Endothelial cell of umbilical vein (primary cell): ENCODE data around the gene CHID1. TPM values are rescaled to one million over a fixed set of nuclear protein-coding genes. Genes with fewer than 3 reads are reported as not detected.

ENCODE experiments used
- BruUV-seq: library from RNA; stranded (reverse); fragments of 400-500 nt; replicated peaks from 2 replicates; lab custom pipeline; 2021; lab: Mats Ljungman, UMichigan
- CTCF ChIA-PET: fragments of 300-600, 350-600 bp; sonication (Branson Sonifier 250); formaldehyde crosslinking; loops from one replicate; lab custom pipeline; 2021; ENCODE audit warnings: antibody characterized with exemption, inconsistent platforms; lab: Charles Lee
- POLR2A ChIA-PET: fragments of 300-600, 350-600 bp; sonication (Branson Sonifier 250); formaldehyde crosslinking; loops from one replicate; lab custom pipeline; 2021; ENCODE audit warnings: antibody characterized with exemption, inconsistent platforms; lab: Charles Lee
- DNase-seq: peaks from one replicate; pipeline ENCODE4 v3.0.0-alpha.2; 2011; ENCODE audit warnings: low read depth, low spot score
- FAIRE-seq: peaks from 2 replicates; lab custom pipeline; 2011; peaks lifted over from hg19 to GRCh38; lab: Jason Lieb, UNC
- H2AFZ ChIP-seq: 2 replicates; pipeline ENCODE4 v1.6.0; 2012; ENCODE audit warnings: low read depth, low read length, control low read depth, inconsistent platforms
- H3K27ac ChIP-seq: 2 replicates; pipeline ENCODE4 v1.5.1; 2011; ENCODE audit warnings: low read depth, mild to moderate bottlenecking, control low read depth, low read length, moderate library complexity; ENCODE audit not compliant: insufficient read depth
- H3K27me3 ChIP-seq, 2 experiments: 2 replicates each; pipeline versions ENCODE4 v1.6.0 to v1.6.1; 2011; ENCODE audit warnings: low read length in 2 of 2, mixed read lengths in 1 of 2; ENCODE audit not compliant: control insufficient read depth in 2 of 2, insufficient read depth in 2 of 2
- H3K36me3 ChIP-seq, 2 experiments: 2 replicates in 1 of 2; 3 replicates in 1 of 2; pipeline ENCODE4 v1.5.1; 2011; ENCODE audit warnings: low read length in 2 of 2, mild to moderate bottlenecking in 1 of 2, moderate library complexity in 1 of 2; ENCODE audit not compliant: control insufficient read depth in 2 of 2, insufficient read depth in 2 of 2; ENCODE audit errors: extremely low read depth in 1 of 2
- H3K4me1 ChIP-seq: 3 replicates; pipeline ENCODE4 v1.5.1; 2011; ENCODE audit warnings: mild to moderate bottlenecking, low read length; ENCODE audit not compliant: control insufficient read depth, insufficient read depth; ENCODE audit errors: extremely low read depth
- H3K4me2 ChIP-seq: 2 replicates; pipeline ENCODE4 v1.6.1; 2011; ENCODE audit warnings: low read length, control low read depth, mixed read lengths; ENCODE audit not compliant: insufficient read depth
- H3K4me3 ChIP-seq, 3 experiments: fragments of 200-600 bp in 1 of 3; sonication (generic), shearing (Covaris generic) in 1 of 3; replicated peaks in 1 of 3; 2 replicates each; pipeline ENCODE4 v1.5.1; 2011 to 2016; ENCODE audit warnings: control low read depth in 3 of 3, low read length in 3 of 3, mild to moderate bottlenecking in 2 of 3, inconsistent platforms in 1 of 3, low read depth in 1 of 3, moderate library complexity in 1 of 3; ENCODE audit not compliant: insufficient read depth in 1 of 3
- H3K79me2 ChIP-seq: 2 replicates; pipeline ENCODE4 v1.6.0; 2012; ENCODE audit warnings: low read length, inconsistent platforms; ENCODE audit not compliant: control insufficient read depth, insufficient read depth
- H3K9ac ChIP-seq: replicated peaks from 2 replicates; pipeline ENCODE3; 2011; ENCODE audit warnings: low read length, control low read depth; ENCODE audit not compliant: insufficient read depth; ENCODE audit errors: extremely low read depth
- H3K9me1 ChIP-seq: replicated peaks from 3 replicates; pipeline ENCODE4 v1.6.0; 2011; ENCODE audit warnings: mild to moderate bottlenecking, low read length; ENCODE audit not compliant: control insufficient read depth, insufficient read depth; ENCODE audit errors: extremely low read depth
- H3K9me3 ChIP-seq: replicated peaks from 2 replicates; pipeline ENCODE4 v1.5.1; 2012; ENCODE audit warnings: low read length, inconsistent platforms; ENCODE audit not compliant: control insufficient read depth, insufficient read depth
- H4K20me1 ChIP-seq: replicated peaks from 2 replicates; pipeline ENCODE3; 2011; ENCODE audit warnings: mild to moderate bottlenecking, low read length; ENCODE audit not compliant: control insufficient read depth, insufficient read depth; ENCODE audit errors: extremely low read depth
- EZH2 ChIP-seq: IDR thresholded peaks from 2 replicates; pipeline ENCODE4 v1.6.1; 2012; ENCODE audit warnings: borderline replicate concordance, low read depth, mild to moderate bottlenecking, moderate library complexity, low read length, inconsistent platforms; ENCODE audit not compliant: severe bottlenecking
- FOS ChIP-seq: IDR thresholded peaks from 2 replicates; pipeline ENCODE4 v1.6.1; 2011; ENCODE audit warnings: mild to moderate bottlenecking, low read length, moderate library complexity, borderline replicate concordance; ENCODE audit not compliant: insufficient read depth
- GATA2 ChIP-seq: IDR thresholded peaks from 2 replicates; pipeline ENCODE4 v1.7.0; 2011; ENCODE audit warnings: low read depth, mild to moderate bottlenecking, moderate library complexity, mixed read lengths, low read length; ENCODE audit not compliant: insufficient read length, insufficient read depth
- JUN ChIP-seq: IDR thresholded peaks from 2 replicates; pipeline ENCODE4 v1.6.1; 2011; ENCODE audit warnings: borderline replicate concordance, low read depth; ENCODE audit not compliant: insufficient read length, insufficient read depth
- MYC ChIP-seq: IDR thresholded peaks from one replicate; pipeline ENCODE4 v1.6.1; 2011; ENCODE audit warnings: mild to moderate bottlenecking, low read depth, low read length
- POLR2A ChIP-seq: IDR thresholded peaks from 2 replicates; pipeline ENCODE4 v1.6.1; 2012; ENCODE audit warnings: low read depth, mild to moderate bottlenecking, control low read depth, low read length
- POLR2AphosphoS5 ChIP-seq: IDR thresholded peaks from 2 replicates; pipeline ENCODE4 v1.6.1; 2012; ENCODE audit warnings: low read depth, mild to moderate bottlenecking, control low read depth, low read length, moderate library complexity; ENCODE audit not compliant: insufficient read depth
- dilution Hi-C: fragments of 300-500 bp; cut with MboI; formaldehyde crosslinking; loops from one replicate; pipeline ENCODE4 v1.15.0; 2019; ENCODE audit warnings: low sequenced_read_pairs; ENCODE audit not compliant: extremely low pct_ligation_motif_present
- intact Hi-C: fragments of 100-400 bp; cut with micrococcal nuclease; formaldehyde crosslinking; loops from one replicate; pipeline ENCODE4 v1.10.0; 2022
- polyA plus RNA-seq, 4 experiments: library from polyadenylated mRNA; depleted of rRNA in 3 of 4; stranded (reverse) in 3 of 4; unstranded in 1 of 4; fragments of >200 nt; gene quantifications; 2 replicates each; pipeline versions ENCODE4 v1.2.1 to v1.2.3, GENCODE V29; 2011 to 2012; ENCODE audit warnings: missing spikeins in 1 of 4
- total RNA-seq: library from RNA; stranded (reverse); gene quantifications from 2 replicates; pipeline ENCODE4 v1.2.3, GENCODE V29; 2021
- TF ChIP-seq, protein P1 (sequence below): IDR thresholded peaks from 2 replicates; pipeline ENCODE4 v1.6.1; 2011; ENCODE audit not compliant: insufficient read depth, insufficient read length
- TF ChIP-seq, protein P2 (sequence below), 2 donors: IDR thresholded peaks; 1 replicate in 1 of 2; 2 replicates in 1 of 2; pipeline ENCODE4 v1.5.1; 2011; ENCODE audit warnings: low read length in 2 of 2, mild to moderate bottlenecking in 2 of 2, moderate library complexity in 2 of 2, control low read depth in 1 of 2, inconsistent platforms in 1 of 2, low read depth in 1 of 2; ENCODE audit not compliant: insufficient read depth in 1 of 2; ENCODE audit errors: extremely low read depth in 1 of 2

The CHID1 gene
- total and polyA plus RNA-seq, 2 donors (not counting 3 experiments of a cell fraction or from before 2014, with no cell fraction given), result 89.8 to 107 TPM

DNA sequence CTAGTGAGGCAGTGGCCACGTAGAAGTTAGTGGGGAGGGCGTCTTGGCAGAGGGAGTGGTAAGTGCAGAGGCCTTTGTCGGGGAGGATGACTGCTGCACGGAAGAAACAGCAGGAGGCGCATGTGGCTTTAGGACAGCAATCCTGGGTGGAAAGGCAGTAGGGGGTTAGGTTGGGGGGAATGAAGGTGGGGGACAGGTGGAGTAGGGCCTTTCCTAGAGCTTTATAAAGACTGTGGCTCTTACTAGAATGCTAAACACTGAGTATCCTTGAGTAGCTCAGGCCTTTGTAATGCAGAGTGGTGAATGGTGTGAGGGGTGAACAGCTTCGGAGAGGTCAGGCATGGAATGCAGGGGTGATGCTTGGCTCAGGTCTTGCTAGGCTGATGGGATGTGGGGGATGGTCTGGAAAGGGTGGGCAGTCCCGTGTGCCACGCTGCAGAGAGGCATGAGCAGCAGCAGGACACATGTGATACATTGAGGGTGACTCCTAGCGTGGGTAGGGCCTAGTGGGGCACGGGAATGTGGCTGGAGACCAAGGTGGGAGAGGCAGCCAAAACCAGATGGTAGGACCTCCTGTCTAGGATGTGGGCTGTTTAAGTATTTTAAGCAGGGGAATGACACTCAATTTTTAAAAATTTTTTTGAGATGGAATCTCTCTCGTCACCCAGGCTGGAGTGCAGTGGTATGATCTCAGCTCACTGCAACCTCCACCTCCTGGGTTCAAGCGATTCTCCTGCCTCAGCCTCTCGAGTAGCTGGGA is 34.3 kb upstream of the CHID1 start:
- dilution Hi-C loops (no loop called here), intact Hi-C loops (no loop called here)
- DNase-seq (no peak), FAIRE-seq (no peak)
- Histone ChIP-seq H3K79me2 (peaks cover 43% of the 10 kb centered on the region), H3K4me3 (no peak overlapping the region), H3K9me1 (no peaks in the 10 kb centered on the region), H3K9me3 (no peaks in the 10 kb centered on the region), H3K4me2 (no peak overlapping the region), H3K27me3 (no peaks in the 10 kb centered on the region), H3K4me1 (peaks cover 11% of the 10 kb centered on the region), H3K27ac (no peak overlapping the region), H4K20me1 (no peaks in the 10 kb centered on the region), H3K9ac (no peak overlapping the region), H2AFZ (no peak overlapping the region), H3K36me3 (peaks cover 5 to 6% of the 10 kb centered on the region in 2 experiments)
- ChIA-PET CTCF (interaction anchor here (0.7 kb wide), 1 partner anchor 10 kb away, joined by 3 read pairs; no protein-coding TSS in a partner anchor), POLR2A (no interaction called here)
- TF ChIP-seq GATA2 (no peak), MYC (no peak), POLR2AphosphoS5 (no peak), EZH2 (no peak), POLR2A (no peak), FOS (no peak), JUN (no peak)
- TF ChIP-seq, protein P1, sequence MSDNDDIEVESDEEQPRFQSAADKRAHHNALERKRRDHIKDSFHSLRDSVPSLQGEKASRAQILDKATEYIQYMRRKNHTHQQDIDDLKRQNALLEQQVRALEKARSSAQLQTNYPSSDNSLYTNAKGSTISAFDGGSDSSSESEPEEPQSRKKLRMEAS, result no peak
- TF ChIP-seq, protein P2, sequence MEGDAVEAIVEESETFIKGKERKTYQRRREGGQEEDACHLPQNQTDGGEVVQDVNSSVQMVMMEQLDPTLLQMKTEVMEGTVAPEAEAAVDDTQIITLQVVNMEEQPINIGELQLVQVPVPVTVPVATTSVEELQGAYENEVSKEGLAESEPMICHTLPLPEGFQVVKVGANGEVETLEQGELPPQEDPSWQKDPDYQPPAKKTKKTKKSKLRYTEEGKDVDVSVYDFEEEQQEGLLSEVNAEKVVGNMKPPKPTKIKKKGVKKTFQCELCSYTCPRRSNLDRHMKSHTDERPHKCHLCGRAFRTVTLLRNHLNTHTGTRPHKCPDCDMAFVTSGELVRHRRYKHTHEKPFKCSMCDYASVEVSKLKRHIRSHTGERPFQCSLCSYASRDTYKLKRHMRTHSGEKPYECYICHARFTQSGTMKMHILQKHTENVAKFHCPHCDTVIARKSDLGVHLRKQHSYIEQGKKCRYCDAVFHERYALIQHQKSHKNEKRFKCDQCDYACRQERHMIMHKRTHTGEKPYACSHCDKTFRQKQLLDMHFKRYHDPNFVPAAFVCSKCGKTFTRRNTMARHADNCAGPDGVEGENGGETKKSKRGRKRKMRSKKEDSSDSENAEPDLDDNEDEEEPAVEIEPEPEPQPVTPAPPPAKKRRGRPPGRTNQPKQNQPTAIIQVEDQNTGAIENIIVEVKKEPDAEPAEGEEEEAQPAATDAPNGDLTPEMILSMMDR (IDR thresholded peaks at IDR 0.05; ENCODE audit: extremely low read depth in 1 of 2, insufficient read depth in 1 of 2, low read depth in 1 of 2, low read length in 2 of 2), result no peak
- no TSS peak for BruUV-seq
